Germinal center (tissue), 1 donor: ENCODE data around the gene MYO3B.
"Not testable (repeated sequence)": the region's sequence is repeated elsewhere in the genome, so short reads cannot be mapped to it uniquely, and the experiment has no call there.

Experiments used
- DNase-seq: peaks from one replicate; pipeline ENCODE4 v3.0.0; 2012; ENCODE audit warnings: mixed read lengths, low spot score

MYO3B gene

GRCh38 chr2:170567429-170567828 lies 389.5 kb downstream of the MYO3B start:
- no peak for DNase-seq

GRCh38 chr2:170568511-170568910 lies 390.6 kb downstream of the MYO3B start:
- no peak for DNase-seq

- no peak for DNase-seq
Measured at GRCh38 chr2:170571612-170572011, 393.7 kb downstream of the MYO3B start.

- no peak for DNase-seq
Measured at GRCh38 chr2:170573671-170574070, 395.7 kb downstream of the MYO3B start.

GRCh38 chr2:170576296-170576695 lies 398.3 kb downstream of the MYO3B start:
- no peak for DNase-seq

- no peak for DNase-seq
Measured at GRCh38 chr2:170577356-170577755, 399.4 kb downstream of the MYO3B start.

GRCh38 chr2:170578606-170579005 lies 400.7 kb downstream of the MYO3B start:
- DNase-seq = no peak

GRCh38 chr2:170579511-170579910 lies 401.6 kb downstream of the MYO3B start:
- DNase-seq = no peak

- no peak for DNase-seq
Measured at GRCh38 chr2:170582313-170582712, 404.4 kb downstream of the MYO3B start.

- DNase-seq = no peak
Measured at GRCh38 chr2:170582751-170583463, 405.0 kb downstream of the MYO3B start.

GRCh38 chr2:170585067-170585466 lies 407.1 kb downstream of the MYO3B start:
- no peak for DNase-seq

- DNase-seq = no peak
Measured at GRCh38 chr2:170586571-170587095, 408.7 kb downstream of the MYO3B start.

GRCh38 chr2:170587117-170587516 lies 409.2 kb downstream of the MYO3B start:
- no peak for DNase-seq

GRCh38 chr2:170587922-170588321 lies 410.0 kb downstream of the MYO3B start:
- DNase-seq = no peak

GRCh38 chr2:170588729-170589128 lies 410.8 kb downstream of the MYO3B start:
- no peak for DNase-seq

GRCh38 chr2:170596576-170596975 lies 418.6 kb downstream of the MYO3B start:
- no peak for DNase-seq

- DNase-seq = no peak
Measured at GRCh38 chr2:170598067-170598395, 420.1 kb downstream of the MYO3B start.

GRCh38 chr2:170601489-170601888 lies 423.5 kb downstream of the MYO3B start:
- no peak for DNase-seq

- no peak for DNase-seq
Measured at GRCh38 chr2:170605862-170606261, 427.9 kb downstream of the MYO3B start.

- no peak for DNase-seq
Measured at GRCh38 chr2:170607171-170607570, 429.2 kb downstream of the MYO3B start.

GRCh38 chr2:170610615-170611014 lies 432.7 kb downstream of the MYO3B start:
- no peak for DNase-seq

GRCh38 chr2:170618948-170619347 lies 441.0 kb downstream of the MYO3B start:
- not testable (repeated sequence) for DNase-seq

- not testable (repeated sequence) for DNase-seq
Measured at GRCh38 chr2:170635094-170635493, 457.1 kb downstream of the MYO3B start.

GRCh38 chr2:170639635-170640034 lies 461.7 kb downstream of the MYO3B start:
- no peak for DNase-seq
